Ovary (tissue), 3 donors: ENCODE measurements around the gene PCDHAC1.

Source experiments
- CTCF ChIP-seq, 3 donors: fragments of 450-650 bp in 2 of 3; fragments of 200-600 bp in 1 of 3; IDR thresholded peaks; one replicate each; pipeline versions ENCODE4 v1.5.1 to v1.8.0; 2016 to 2022; ENCODE audit warnings: antibody characterized with exemption in 3 of 3, mild to moderate bottlenecking in 1 of 3
- EP300 ChIP-seq: sonication (generic); formaldehyde crosslinking; IDR thresholded peaks from one replicate; pipeline ENCODE4 v1.6.1; 2017; ENCODE audit warnings: antibody characterized with exemption
- POLR2A ChIP-seq: fragments of 450-650 bp; IDR thresholded peaks from one replicate; pipeline ENCODE4 v1.6.1; 2017; ENCODE audit warnings: antibody characterized with exemption, mild to moderate bottlenecking, moderate library complexity
- donor health status: DM: no; HTN: no; CAD: no.

- TF ChIP-seq CTCF (IDR thresholded peaks at IDR 0.05) (no peak), POLR2A (no peak), EP300 (no peak)
These were observed 52.9 kb downstream of the PCDHAC1 start for GRCh38 chr5:140978983-140979382.
